ENCODE measurements around the gene ZNF532. TPM values are rescaled to one million over a fixed set of nuclear protein-coding genes. Genes with fewer than 3 reads are reported as not detected.

The ZNF532 gene
- total and polyA plus RNA-seq, 2 donors (not counting 3 experiments of a cell fraction or from before 2014, with no cell fraction given), result 42.3 to 70.1 TPM

DNA sequence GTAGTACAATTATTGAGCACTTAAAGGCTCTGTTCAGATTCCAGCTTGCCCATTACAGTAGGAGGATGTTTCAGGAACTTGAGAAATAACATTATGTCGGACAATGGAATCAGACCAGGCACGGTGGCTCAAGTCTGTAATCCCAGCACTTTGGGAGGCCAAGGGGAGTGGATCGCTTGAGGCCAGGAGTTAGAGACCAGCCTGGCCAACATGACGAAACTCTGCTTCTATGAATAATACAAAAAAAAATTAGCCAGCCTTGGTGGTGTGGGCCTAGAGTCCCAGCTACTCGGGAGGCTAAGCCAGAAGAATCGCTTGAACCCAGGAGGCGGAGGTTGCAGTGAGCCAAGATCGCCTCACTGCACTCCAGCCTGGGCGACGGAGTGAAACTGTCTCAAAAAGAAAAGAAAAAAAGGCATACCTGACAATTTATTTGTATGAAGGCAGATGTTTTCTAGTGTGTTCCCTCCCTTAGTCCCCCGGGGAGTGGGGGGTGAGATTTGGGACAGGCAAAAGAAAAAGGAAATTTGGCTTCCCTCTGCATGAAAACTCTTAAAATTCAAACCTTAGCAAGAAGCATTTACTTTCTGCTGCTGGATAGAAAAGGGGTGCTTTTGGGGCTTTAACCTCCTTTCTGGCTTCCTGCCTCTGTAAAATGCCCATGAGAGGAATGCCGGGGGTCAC is 13.7 kb upstream of the ZNF532 start:
- DNase-seq (ENCODE audit: low read depth, low spot score) (no peak), FAIRE-seq (no peak)
- TF ChIP-seq EZH2 (IDR thresholded peaks at IDR 0.05; ENCODE audit: borderline replicate concordance, low read depth, low read length, severe bottlenecking) (no peak), JUN (IDR thresholded peaks at IDR 0.05; ENCODE audit: borderline replicate concordance, insufficient read depth, insufficient read length, low read depth) (no peak), MYC (IDR thresholded peaks at IDR 0.05; ENCODE audit: low read depth, low read length) (no peak), POLR2A (IDR thresholded peaks at IDR 0.05; ENCODE audit: low read depth, low read length) (no peak)
- H3K27me3 ChIP-seq (ENCODE audit: control insufficient read depth in 2 of 2, insufficient read depth in 2 of 2, low read length in 2 of 2), result no peaks in the 10 kb centered on the region
- H4K20me1 ChIP-seq (replicated peaks; ENCODE audit: control insufficient read depth, extremely low read depth, insufficient read depth, low read length), result no peaks in the 10 kb centered on the region
- no peak overlapping the region for H2AFZ ChIP-seq (ENCODE audit: low read depth, low read length)
- H3K79me2 ChIP-seq (ENCODE audit: control insufficient read depth, insufficient read depth, low read length), result no peaks in the 10 kb centered on the region
- POLR2A ChIA-PET, result no interaction called here
- BruUV-seq (replicated peaks), result no TSS peak
- CTCF ChIA-PET, result interaction anchor here (1.3 kb wide), 1 partner anchor 28 kb away, joined by 4 read pairs; no protein-coding TSS in a partner anchor
- no peaks in the 10 kb centered on the region for H3K36me3 ChIP-seq (ENCODE audit: control insufficient read depth in 2 of 2, extremely low read depth in 1 of 2, insufficient read depth in 2 of 2, low read length in 2 of 2)
- no peaks in the 10 kb centered on the region for H3K4me1 ChIP-seq (ENCODE audit: control insufficient read depth, extremely low read depth, insufficient read depth, low read length)
- intact Hi-C loops (cut with micrococcal nuclease) (no loop called here), dilution Hi-C loops (cut with MboI; ENCODE audit: extremely low pct_ligation_motif_present, low sequenced_read_pairs) (no loop called here)
- no peaks in the 10 kb centered on the region for H3K9me3 ChIP-seq (replicated peaks; ENCODE audit: control insufficient read depth, insufficient read depth, low read length)
- H3K9ac ChIP-seq (replicated peaks; ENCODE audit: extremely low read depth, insufficient read depth, low read length), result no peak overlapping the region
- no peak overlapping the region for H3K4me2 ChIP-seq (ENCODE audit: insufficient read depth, low read length)
- H3K4me3 ChIP-seq (replicated peaks in 1 of 3; ENCODE audit: insufficient read depth in 1 of 3, low read depth in 1 of 3, low read length in 3 of 3), result no peak overlapping the region
- no peak overlapping the region for H3K27ac ChIP-seq (ENCODE audit: insufficient read depth, low read depth, low read length)
- H3K9me1 ChIP-seq (replicated peaks; ENCODE audit: control insufficient read depth, extremely low read depth, insufficient read depth, low read length), result no peaks in the 10 kb centered on the region

DNA sequence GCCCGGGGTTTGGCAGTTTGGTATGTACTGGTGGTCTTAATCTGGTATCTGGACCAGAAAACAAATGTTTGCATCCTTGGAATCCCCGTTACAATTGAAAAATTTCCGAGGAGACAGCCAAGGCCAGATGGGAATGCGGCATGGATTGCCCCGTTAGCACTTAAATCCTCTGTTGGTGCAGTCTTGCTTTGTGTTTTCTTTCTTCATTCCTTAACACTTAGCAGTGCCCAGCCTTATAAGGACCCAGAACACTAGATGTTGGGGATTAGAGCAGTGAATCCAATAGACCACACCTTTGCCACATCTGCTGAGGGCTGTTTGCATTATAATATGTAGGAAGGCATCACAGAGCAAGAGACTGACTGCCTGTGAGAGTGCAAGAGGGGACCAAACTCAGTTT is 12.8 kb upstream of the ZNF532 start:
- no peak for DNase-seq (ENCODE audit: low read depth, low spot score)
- CTCF ChIA-PET, result interaction anchor here (1.0 to 1.3 kb wide), 2 partner anchors 27 to 190 kb away, joined by 3 to 4 read pairs; no protein-coding TSS in a partner anchor
- intact Hi-C loops (cut with micrococcal nuclease) (no loop called here), dilution Hi-C loops (cut with MboI; ENCODE audit: extremely low pct_ligation_motif_present, low sequenced_read_pairs) (no loop called here)
- H3K9me3 ChIP-seq (replicated peaks; ENCODE audit: control insufficient read depth, insufficient read depth, low read length), result no peaks in the 10 kb centered on the region
- peak; percentile 40 for FAIRE-seq
- H3K9me1 ChIP-seq (replicated peaks; ENCODE audit: control insufficient read depth, extremely low read depth, insufficient read depth, low read length), result no peaks in the 10 kb centered on the region
- H3K27me3 ChIP-seq (ENCODE audit: control insufficient read depth in 2 of 2, insufficient read depth in 2 of 2, low read length in 2 of 2), result no peaks in the 10 kb centered on the region
- no peak overlapping the region for H3K4me3 ChIP-seq (replicated peaks in 1 of 3; ENCODE audit: insufficient read depth in 1 of 3, low read depth in 1 of 3, low read length in 3 of 3)
- no peak overlapping the region for H3K4me2 ChIP-seq (ENCODE audit: insufficient read depth, low read length)
- POLR2A ChIA-PET, result no interaction called here
- H3K4me1 ChIP-seq (ENCODE audit: control insufficient read depth, extremely low read depth, insufficient read depth, low read length), result no peaks in the 10 kb centered on the region
- H3K9ac ChIP-seq (replicated peaks; ENCODE audit: extremely low read depth, insufficient read depth, low read length), result no peak overlapping the region
- no peaks in the 10 kb centered on the region for H3K79me2 ChIP-seq (ENCODE audit: control insufficient read depth, insufficient read depth, low read length)
- no peak for TF ChIP-seq FOS (IDR thresholded peaks at IDR 0.05; ENCODE audit: borderline replicate concordance, insufficient read depth, low read length)
- TF ChIP-seq, protein P1, sequence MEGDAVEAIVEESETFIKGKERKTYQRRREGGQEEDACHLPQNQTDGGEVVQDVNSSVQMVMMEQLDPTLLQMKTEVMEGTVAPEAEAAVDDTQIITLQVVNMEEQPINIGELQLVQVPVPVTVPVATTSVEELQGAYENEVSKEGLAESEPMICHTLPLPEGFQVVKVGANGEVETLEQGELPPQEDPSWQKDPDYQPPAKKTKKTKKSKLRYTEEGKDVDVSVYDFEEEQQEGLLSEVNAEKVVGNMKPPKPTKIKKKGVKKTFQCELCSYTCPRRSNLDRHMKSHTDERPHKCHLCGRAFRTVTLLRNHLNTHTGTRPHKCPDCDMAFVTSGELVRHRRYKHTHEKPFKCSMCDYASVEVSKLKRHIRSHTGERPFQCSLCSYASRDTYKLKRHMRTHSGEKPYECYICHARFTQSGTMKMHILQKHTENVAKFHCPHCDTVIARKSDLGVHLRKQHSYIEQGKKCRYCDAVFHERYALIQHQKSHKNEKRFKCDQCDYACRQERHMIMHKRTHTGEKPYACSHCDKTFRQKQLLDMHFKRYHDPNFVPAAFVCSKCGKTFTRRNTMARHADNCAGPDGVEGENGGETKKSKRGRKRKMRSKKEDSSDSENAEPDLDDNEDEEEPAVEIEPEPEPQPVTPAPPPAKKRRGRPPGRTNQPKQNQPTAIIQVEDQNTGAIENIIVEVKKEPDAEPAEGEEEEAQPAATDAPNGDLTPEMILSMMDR (IDR thresholded peaks at IDR 0.05; ENCODE audit: extremely low read depth in 1 of 2, insufficient read depth in 1 of 2, low read depth in 1 of 2, low read length in 2 of 2), result no peak
- TF ChIP-seq MYC (IDR thresholded peaks at IDR 0.05; ENCODE audit: low read depth, low read length), result no peak
- TF ChIP-seq POLR2A (IDR thresholded peaks at IDR 0.05; ENCODE audit: low read depth, low read length), result no peak
- TF ChIP-seq EZH2 (IDR thresholded peaks at IDR 0.05; ENCODE audit: borderline replicate concordance, low read depth, low read length, severe bottlenecking), result no peak
- no peak for TF ChIP-seq POLR2AphosphoS5 (IDR thresholded peaks at IDR 0.05; ENCODE audit: insufficient read depth, low read depth, low read length)
- no peak for TF ChIP-seq GATA2 (IDR thresholded peaks at IDR 0.05; ENCODE audit: insufficient read depth, insufficient read length, low read depth, low read length)
- no peaks in the 10 kb centered on the region for H3K36me3 ChIP-seq (ENCODE audit: control insufficient read depth in 2 of 2, extremely low read depth in 1 of 2, insufficient read depth in 2 of 2, low read length in 2 of 2)
- no TSS peak for BruUV-seq (replicated peaks)
- no peak overlapping the region for H2AFZ ChIP-seq (ENCODE audit: low read depth, low read length)
- H4K20me1 ChIP-seq (replicated peaks; ENCODE audit: control insufficient read depth, extremely low read depth, insufficient read depth, low read length), result no peaks in the 10 kb centered on the region
- no peak overlapping the region for H3K27ac ChIP-seq (ENCODE audit: insufficient read depth, low read depth, low read length)
